Keratinocyte (primary cell): ENCODE data around the gene NTSR1. TPM values are rescaled to one million over a fixed set of nuclear protein-coding genes. Genes with fewer than 3 reads are reported as not detected.

Experiments
- DNase-seq: peaks from one replicate; pipeline ENCODE4 v3.0.0-alpha.2; 2011; ENCODE audit warnings: low read depth, missing footprints, low spot score
- FAIRE-seq: peaks from 2 replicates; lab custom pipeline; 2011; peaks lifted over from hg19 to GRCh38; lab: Jason Lieb, UNC
- H2AFZ ChIP-seq: 2 replicates; pipeline ENCODE4 v1.6.0; 2012; ENCODE audit warnings: low read length, control low read depth, inconsistent platforms; ENCODE audit not compliant: control insufficient read depth
- H3K27ac ChIP-seq: 2 replicates; pipeline ENCODE4 v1.5.1; 2011; ENCODE audit warnings: low read length; ENCODE audit not compliant: control insufficient read depth, insufficient read depth
- H3K27me3 ChIP-seq: 3 replicates; pipeline ENCODE4 v1.6.0; 2011; ENCODE audit warnings: low read length; ENCODE audit not compliant: control insufficient read depth, insufficient read depth; ENCODE audit errors: extremely low read depth
- H3K36me3 ChIP-seq, 2 experiments: 2 replicates in 1 of 2; 3 replicates in 1 of 2; pipeline ENCODE4 v1.5.1; 2011; ENCODE audit warnings: low read length in 2 of 2, mild to moderate bottlenecking in 1 of 2; ENCODE audit not compliant: control insufficient read depth in 2 of 2, insufficient read depth in 2 of 2; ENCODE audit errors: extremely low read depth in 1 of 2
- H3K4me1 ChIP-seq: 3 replicates; pipeline ENCODE4 v1.5.1; 2011; ENCODE audit warnings: low read length; ENCODE audit not compliant: control insufficient read depth, insufficient read depth; ENCODE audit errors: extremely low read depth
- H3K4me2 ChIP-seq: 3 replicates; pipeline ENCODE4 v1.6.0; 2011; ENCODE audit warnings: low read depth, low read length; ENCODE audit not compliant: control insufficient read depth, insufficient read depth; ENCODE audit errors: extremely low read depth
- H3K4me3 ChIP-seq, 3 experiments: fragments of 200-600 bp in 1 of 3; sonication (generic) in 1 of 3; 2 replicates in 2 of 3; 3 replicates in 1 of 3; pipeline ENCODE4 v1.5.1; 2011 to 2016; ENCODE audit warnings: low read length in 3 of 3, mild to moderate bottlenecking in 3 of 3, control low read depth in 2 of 3, inconsistent platforms in 1 of 3, low read depth in 1 of 3, mixed read lengths in 1 of 3, mixed run types in 1 of 3, moderate library complexity in 1 of 3; ENCODE audit not compliant: control insufficient read depth in 2 of 3, insufficient read depth in 2 of 3; ENCODE audit errors: extremely low read depth in 1 of 3
- H3K79me2 ChIP-seq: 2 replicates; pipeline ENCODE4 v1.6.0; 2012; ENCODE audit warnings: low read length; ENCODE audit not compliant: control insufficient read depth, insufficient read depth
- H3K9ac ChIP-seq: 3 replicates; pipeline ENCODE4 v1.6.0; 2011; ENCODE audit warnings: low read length; ENCODE audit not compliant: control insufficient read depth, insufficient read depth; ENCODE audit errors: extremely low read depth
- H3K9me1 ChIP-seq: 3 replicates; pipeline ENCODE4 v1.6.0; 2011; ENCODE audit warnings: low read length; ENCODE audit not compliant: control insufficient read depth, insufficient read depth; ENCODE audit errors: extremely low read depth
- H3K9me3 ChIP-seq: 2 replicates; pipeline ENCODE4 v1.5.1; 2012; ENCODE audit warnings: low read depth, low read length; ENCODE audit not compliant: control insufficient read depth
- H4K20me1 ChIP-seq: 3 replicates; pipeline ENCODE4 v1.6.0; 2011; ENCODE audit warnings: low read length; ENCODE audit not compliant: control insufficient read depth, insufficient read depth; ENCODE audit errors: extremely low read depth
- CTCF ChIP-seq, 3 experiments: IDR thresholded peaks in 1 of 3; conservative IDR thresholded peaks in 1 of 3; optimal IDR thresholded peaks in 1 of 3; 2 replicates in 2 of 3; 3 replicates in 1 of 3; pipeline versions ENCODE3 to v1.5.1; 2011; ENCODE audit warnings: low read length in 3 of 3, mild to moderate bottlenecking in 3 of 3, moderate library complexity in 2 of 3, control low read depth in 1 of 3, inconsistent platforms in 1 of 3; ENCODE audit not compliant: insufficient read depth in 2 of 3; ENCODE audit errors: extremely low read depth in 1 of 3
- EZH2 ChIP-seq: IDR thresholded peaks from one replicate; pipeline ENCODE4 v1.6.1; 2012; ENCODE audit warnings: inconsistent platforms, mild to moderate bottlenecking, low read length, moderate library complexity
- dilution Hi-C: fragments of 300-500 bp; cut with MboI; formaldehyde crosslinking; loops from one replicate; pipeline ENCODE4 v1.7.0; 2020; ENCODE audit warnings: low sequenced_read_pairs; ENCODE audit not compliant: extremely low pct_ligation_motif_present
- polyA plus RNA-seq, 5 experiments: library from polyadenylated mRNA; depleted of rRNA in 3 of 5; stranded (reverse) in 3 of 5; stranded (forward) in 1 of 5; unstranded in 1 of 5; fragments of >200 nt; gene quantifications; 1 replicate in 1 of 5; 2 replicates in 3 of 5; 3 replicates in 1 of 5; pipeline versions ENCODE4 v1.2.1 to v1.2.3, GENCODE V29; 2011 to 2012; ENCODE audit warnings: missing spikeins in 2 of 5, low read depth in 1 of 5, low replicate concordance in 1 of 5

NTSR1 gene
- polyA plus RNA-seq, 1 donor (not counting 4 experiments of a cell fraction or from before 2014, with no cell fraction given): 0.55 TPM

- dilution Hi-C loops: no loop called here
- no peak overlapping the region for H2AFZ ChIP-seq
Observed at GRCh38 chr20:62735331-62735821, 26.7 kb downstream of the NTSR1 start.

GRCh38 chr20:62736026-62736406 lies 27.4 kb downstream of the NTSR1 start:
- Histone ChIP-seq H4K20me1 (no peaks in the 10 kb centered on the region), H3K9ac (no peak overlapping the region), H3K9me1 (no peaks in the 10 kb centered on the region), H3K27me3 (peaks cover 14% of the 10 kb centered on the region), H3K4me1 (peaks cover 43% of the 10 kb centered on the region), H2AFZ (no peak overlapping the region), H3K27ac (no peak overlapping the region), H3K79me2 (no peaks in the 10 kb centered on the region), H3K4me2 (no peak overlapping the region), H3K9me3 (no peaks in the 10 kb centered on the region), H3K36me3 (no peaks in the 10 kb centered on the region), H3K4me3 (no peak overlapping the region)
- DNase-seq (no peak), FAIRE-seq (no peak)
- dilution Hi-C loops: no loop called here
- TF ChIP-seq EZH2: no peak
- TF ChIP-seq CTCF (optimal IDR thresholded peaks at IDR 0.05 in 1 of 3, IDR thresholded peaks at IDR 0.05 in 1 of 3, conservative IDR thresholded peaks at IDR 0.05 in 1 of 3; ENCODE audit: extremely low read depth in 1 of 3, insufficient read depth in 2 of 3, low read length in 3 of 3): no peak

More at GRCh38 chr20:62735331-62735821, 26.7 kb downstream of the NTSR1 start:
- Histone ChIP-seq H3K27ac (no peak overlapping the region), H3K9me3 (no peaks in the 10 kb centered on the region), H3K4me2 (peak overlapping the region; percentile 9), H3K4me3 (no peak overlapping the region), H4K20me1 (no peaks in the 10 kb centered on the region), H3K27me3 (peaks cover 14% of the 10 kb centered on the region), H3K4me1 (peaks cover 37% of the 10 kb centered on the region), H3K9ac (no peak overlapping the region), H3K36me3 (no peaks in the 10 kb centered on the region), H3K9me1 (no peaks in the 10 kb centered on the region), H3K79me2 (no peaks in the 10 kb centered on the region)
- no peak for DNase-seq
- peak; percentile 53 for FAIRE-seq
- peak in 1 of 3 experiments; percentile 15 for TF ChIP-seq CTCF (optimal IDR thresholded peaks at IDR 0.05 in 1 of 3, IDR thresholded peaks at IDR 0.05 in 1 of 3, conservative IDR thresholded peaks at IDR 0.05 in 1 of 3; ENCODE audit: extremely low read depth in 1 of 3, insufficient read depth in 2 of 3, low read length in 3 of 3)
- TF ChIP-seq EZH2: no peak
